Measurements from ENCODE around the gene STARD3NL.

STARD3NL gene

GRCh38 chr7:38179776-38180226 lies 1.8 kb downstream of the STARD3NL start:
- no peak for DNase-seq (ENCODE audit: low read depth, low spot score)
- peak overlapping the region; percentile 86 for H3K4me3 ChIP-seq (ENCODE audit: low read depth, low read length)
- in situ Hi-C loops (cut with HindIII; ENCODE audit: low sequenced_read_pairs), result no loop called here
- TF ChIP-seq, protein P1, sequence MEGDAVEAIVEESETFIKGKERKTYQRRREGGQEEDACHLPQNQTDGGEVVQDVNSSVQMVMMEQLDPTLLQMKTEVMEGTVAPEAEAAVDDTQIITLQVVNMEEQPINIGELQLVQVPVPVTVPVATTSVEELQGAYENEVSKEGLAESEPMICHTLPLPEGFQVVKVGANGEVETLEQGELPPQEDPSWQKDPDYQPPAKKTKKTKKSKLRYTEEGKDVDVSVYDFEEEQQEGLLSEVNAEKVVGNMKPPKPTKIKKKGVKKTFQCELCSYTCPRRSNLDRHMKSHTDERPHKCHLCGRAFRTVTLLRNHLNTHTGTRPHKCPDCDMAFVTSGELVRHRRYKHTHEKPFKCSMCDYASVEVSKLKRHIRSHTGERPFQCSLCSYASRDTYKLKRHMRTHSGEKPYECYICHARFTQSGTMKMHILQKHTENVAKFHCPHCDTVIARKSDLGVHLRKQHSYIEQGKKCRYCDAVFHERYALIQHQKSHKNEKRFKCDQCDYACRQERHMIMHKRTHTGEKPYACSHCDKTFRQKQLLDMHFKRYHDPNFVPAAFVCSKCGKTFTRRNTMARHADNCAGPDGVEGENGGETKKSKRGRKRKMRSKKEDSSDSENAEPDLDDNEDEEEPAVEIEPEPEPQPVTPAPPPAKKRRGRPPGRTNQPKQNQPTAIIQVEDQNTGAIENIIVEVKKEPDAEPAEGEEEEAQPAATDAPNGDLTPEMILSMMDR (IDR thresholded peaks at IDR 0.05; ENCODE audit: low read depth, low read length), result no peak

DNA sequence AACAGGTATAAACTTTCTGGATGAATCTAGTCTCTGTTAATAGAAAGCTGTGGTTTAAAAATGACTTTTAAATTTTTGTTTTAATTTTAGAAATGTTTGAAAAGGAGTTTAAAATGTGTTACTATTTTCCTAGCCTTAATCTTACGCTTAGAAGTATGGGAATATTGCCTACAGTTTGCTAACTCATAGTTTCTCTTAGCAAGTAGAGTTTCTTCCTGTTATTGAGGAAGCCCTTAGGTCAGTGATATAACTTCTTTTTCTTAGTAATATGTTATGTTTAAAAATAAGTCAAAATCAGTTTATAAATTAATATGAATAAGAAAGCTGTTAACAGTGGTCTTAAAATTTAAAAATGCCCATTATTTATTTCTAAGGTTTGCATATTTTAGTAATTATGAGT lies 3.1 kb downstream of the STARD3NL start:
- no peak for DNase-seq (ENCODE audit: low read depth, low spot score)
- TF ChIP-seq, protein P1 (IDR thresholded peaks at IDR 0.05; ENCODE audit: low read depth, low read length), result no peak
- in situ Hi-C loops (cut with HindIII; ENCODE audit: low sequenced_read_pairs), result no loop called here
- no peak overlapping the region for H3K4me3 ChIP-seq (ENCODE audit: low read depth, low read length)

DNA sequence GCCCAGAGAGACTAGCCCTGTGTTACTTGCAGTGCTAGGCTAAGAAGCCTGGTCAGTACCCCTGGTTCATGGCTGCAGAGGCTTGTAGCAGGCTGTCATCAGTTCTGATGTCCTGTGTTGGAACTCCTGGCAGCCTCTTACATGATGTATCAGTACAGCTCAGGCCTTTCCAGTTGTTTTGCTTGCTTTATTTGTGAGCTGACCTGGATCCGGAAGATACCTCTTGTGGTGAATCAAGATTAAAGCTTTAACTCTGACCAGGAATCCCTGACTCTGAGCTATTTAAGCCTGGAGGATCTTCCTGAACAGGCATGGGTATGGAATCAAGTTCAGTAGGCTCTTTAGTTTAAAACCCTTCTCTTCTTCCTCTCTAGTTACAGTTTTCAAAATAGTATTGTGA lies 4.4 kb downstream of the STARD3NL start:
- no peak overlapping the region for H3K4me3 ChIP-seq (ENCODE audit: low read depth, low read length)
- in situ Hi-C loops (cut with HindIII; ENCODE audit: low sequenced_read_pairs), result no loop called here
- DNase-seq (ENCODE audit: low read depth, low spot score), result no peak
- TF ChIP-seq, protein P1 (IDR thresholded peaks at IDR 0.05; ENCODE audit: low read depth, low read length), result no peak

DNA sequence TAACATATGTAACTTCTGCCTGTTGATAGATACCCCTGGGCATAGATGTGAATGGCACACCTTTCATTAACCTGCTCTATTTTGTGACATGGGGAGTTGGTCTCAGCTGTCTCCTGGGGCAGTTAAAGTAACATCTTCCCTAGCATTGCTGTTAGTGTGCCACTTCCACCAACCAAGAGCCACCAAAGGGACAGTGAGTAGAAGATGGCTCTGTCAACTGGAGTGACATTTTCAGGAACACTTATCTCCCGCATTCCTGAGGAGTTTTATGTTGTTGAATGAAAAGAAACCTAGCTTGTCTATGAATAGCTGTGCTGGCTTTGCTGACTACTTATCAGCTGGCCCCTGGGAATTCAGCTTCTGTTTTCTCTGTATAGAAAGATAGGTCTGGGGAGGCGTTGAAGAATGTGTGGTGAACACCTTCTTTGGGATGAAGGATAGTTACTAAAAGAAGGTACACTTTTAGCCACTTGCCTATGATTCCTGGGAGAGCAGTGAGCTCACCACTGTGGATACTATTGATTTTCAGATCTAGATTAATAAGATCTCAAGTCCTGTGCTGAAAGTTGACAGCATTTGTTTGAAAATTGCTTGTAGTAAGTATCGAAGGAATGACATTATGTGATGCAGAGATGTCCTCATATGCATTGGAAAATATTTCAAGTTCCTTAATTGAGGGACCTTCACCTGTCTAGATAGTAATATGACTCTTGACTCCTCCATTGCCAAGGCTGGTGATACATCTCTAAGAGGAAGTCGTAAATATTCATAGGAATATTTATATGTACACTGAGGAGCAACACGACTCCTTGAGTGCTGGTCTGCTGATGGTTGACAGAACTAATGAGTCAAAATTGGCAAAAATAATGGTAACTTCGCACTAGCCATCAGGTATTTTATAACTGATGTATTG lies 7.6 kb downstream of the STARD3NL start:
- TF ChIP-seq, protein P1 (IDR thresholded peaks at IDR 0.05; ENCODE audit: low read depth, low read length), result no peak
- H3K4me3 ChIP-seq (ENCODE audit: low read depth, low read length), result no peak overlapping the region
- no peak for DNase-seq (ENCODE audit: low read depth, low spot score)
- in situ Hi-C loops (cut with HindIII; ENCODE audit: low sequenced_read_pairs), result no loop called here

DNA sequence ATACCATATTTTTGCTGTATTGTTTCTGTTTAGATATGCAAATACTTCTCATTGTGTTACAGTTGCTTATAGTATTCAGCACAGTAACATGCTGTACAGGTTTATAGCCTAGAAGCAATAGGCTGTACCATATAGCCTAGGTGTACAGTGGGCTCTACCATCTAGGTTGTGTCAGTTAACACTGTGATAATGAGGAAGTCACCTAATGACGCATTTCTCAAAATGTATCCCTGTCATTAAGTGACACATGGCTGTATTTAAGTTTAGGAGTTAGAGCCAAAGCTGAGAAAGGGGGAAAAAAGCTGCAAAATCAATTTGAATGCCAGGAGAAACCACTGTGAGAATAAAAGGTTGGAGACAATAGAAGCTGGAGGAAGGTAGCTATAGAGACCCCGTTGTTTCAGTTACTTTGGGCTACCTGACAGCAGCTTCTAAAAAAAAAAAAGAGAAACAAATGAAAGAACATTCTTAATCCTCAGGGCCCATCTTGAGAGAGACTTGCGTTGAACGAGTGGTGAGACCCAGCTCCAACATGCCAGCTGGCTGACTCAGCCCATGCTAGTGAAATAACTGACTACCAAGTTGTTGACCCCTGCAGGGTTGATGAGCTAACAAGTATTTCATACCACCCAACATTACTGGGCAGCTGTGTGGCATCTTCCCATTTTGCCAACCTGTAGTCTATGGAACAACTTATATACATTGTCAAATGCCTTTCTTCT lies 8.7 kb downstream of the STARD3NL start:
- in situ Hi-C loops (cut with HindIII; ENCODE audit: low sequenced_read_pairs), result no loop called here
- no peak overlapping the region for H3K4me3 ChIP-seq (ENCODE audit: low read depth, low read length)
- DNase-seq (ENCODE audit: low read depth, low spot score), result peak; percentile 80
- TF ChIP-seq, protein P1 (IDR thresholded peaks at IDR 0.05; ENCODE audit: low read depth, low read length), result no peak

- DNase-seq (ENCODE audit: low read depth, low spot score), result no peak
- no peak overlapping the region for H3K4me3 ChIP-seq (ENCODE audit: low read depth, low read length)
- TF ChIP-seq, protein P1 (IDR thresholded peaks at IDR 0.05; ENCODE audit: low read depth, low read length), result no peak
- in situ Hi-C loops (cut with HindIII; ENCODE audit: low sequenced_read_pairs), result no loop called here
Observed at GRCh38 chr7:38187794-38188440, 9.9 kb downstream of the STARD3NL start.
